Measurements from ENCODE around the gene ALDH18A1. TPM values are rescaled to one million over a fixed set of nuclear protein-coding genes. Genes with fewer than 3 reads are reported as not detected.

Gene ALDH18A1
- total and polyA plus RNA-seq, 2 of the 8 experiments (the other 6 are each of a cell fraction or from before 2014, with no cell fraction given): 59.6 to 128 TPM

DNA sequence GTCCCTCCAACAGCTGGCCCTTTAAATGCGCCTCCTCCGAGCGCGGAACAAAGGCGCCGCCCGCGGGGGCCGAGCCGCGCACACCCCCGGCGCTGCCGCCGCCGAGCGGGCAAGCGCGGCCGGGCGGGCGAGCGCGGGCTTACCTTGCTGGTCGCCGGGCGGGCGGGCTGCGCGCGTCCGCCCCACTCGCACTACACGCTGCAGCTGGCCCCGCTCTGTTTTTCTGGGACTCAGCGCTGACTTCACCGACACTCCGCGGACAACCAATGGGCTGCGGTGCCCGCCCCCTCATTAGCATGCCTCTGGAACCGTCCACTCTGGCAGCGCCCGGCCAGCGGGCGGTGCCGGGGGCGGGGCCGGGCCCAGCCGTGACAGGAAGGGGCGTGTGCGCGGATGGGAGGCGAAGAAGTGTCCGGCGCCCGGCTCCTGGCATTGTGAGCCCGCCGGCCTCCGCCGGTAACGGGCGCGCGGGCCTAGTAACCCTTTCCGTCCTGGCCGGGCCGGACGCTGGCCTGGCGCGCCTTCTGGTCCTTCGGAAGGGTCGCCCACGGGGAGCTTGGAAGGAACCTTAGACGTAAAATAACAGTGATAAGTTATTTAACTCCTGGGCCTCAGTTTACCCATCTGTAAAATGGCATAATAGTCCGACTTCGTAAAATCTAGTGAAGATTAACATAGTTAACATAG lies 95.2 kb downstream of the ALDH18A1 start, which contains the start of gene SORBS1 (continued):
- no peak for TF ChIP-seq CHD7 (IDR thresholded peaks at IDR 0.05; ENCODE audit: insufficient replicate concordance, low read length)
- TF ChIP-seq JUN (IDR thresholded peaks at IDR 0.05; ENCODE audit: low read depth, low read length): no peak
- TF ChIP-seq EGR1 (IDR thresholded peaks at IDR 0.05; ENCODE audit: borderline replicate concordance, low read depth, low read length): no peak
- no peak for TF ChIP-seq SIRT6 (IDR thresholded peaks at IDR 0.05; ENCODE audit: low read length)
- no peak for TF ChIP-seq BCL11A (IDR thresholded peaks at IDR 0.05; ENCODE audit: low read depth in 2 of 2, low read length in 2 of 2)
- TF ChIP-seq HDAC2 (IDR thresholded peaks at IDR 0.05; ENCODE audit: borderline replicate concordance in 1 of 2, low read depth in 2 of 2, low read length in 2 of 2): peak; percentile 40 to 97; a peak in 2 of 4 replicates
- no peak; the same call in 1 of the 2 replicates for TF ChIP-seq SP4 (IDR thresholded peaks at IDR 0.05; ENCODE audit: low read length)
- TF ChIP-seq SUZ12 (IDR thresholded peaks at IDR 0.05; ENCODE audit: low read length): no peak
- peak; percentile 31; the same call in 1 of the 2 replicates for TF ChIP-seq GABPA (IDR thresholded peaks at IDR 0.05; ENCODE audit: borderline replicate concordance, insufficient read depth, low read length)
- no peak for TF ChIP-seq ASH2L (IDR thresholded peaks at IDR 0.05; ENCODE audit: low read length)
- TF ChIP-seq CHD1 (IDR thresholded peaks at IDR 0.05; ENCODE audit: low read depth, low read length): no peak

Data from H1 (cell line).